NCI-H1417 (cell line): ENCODE data around the gene PPFIA4.

ENCODE experiments used
- DNase-seq, 3 experiments: peaks; one replicate each; lab custom pipeline; 2025; lab: John Stamatoyannopoulos, UW

Gene PPFIA4

DNA sequence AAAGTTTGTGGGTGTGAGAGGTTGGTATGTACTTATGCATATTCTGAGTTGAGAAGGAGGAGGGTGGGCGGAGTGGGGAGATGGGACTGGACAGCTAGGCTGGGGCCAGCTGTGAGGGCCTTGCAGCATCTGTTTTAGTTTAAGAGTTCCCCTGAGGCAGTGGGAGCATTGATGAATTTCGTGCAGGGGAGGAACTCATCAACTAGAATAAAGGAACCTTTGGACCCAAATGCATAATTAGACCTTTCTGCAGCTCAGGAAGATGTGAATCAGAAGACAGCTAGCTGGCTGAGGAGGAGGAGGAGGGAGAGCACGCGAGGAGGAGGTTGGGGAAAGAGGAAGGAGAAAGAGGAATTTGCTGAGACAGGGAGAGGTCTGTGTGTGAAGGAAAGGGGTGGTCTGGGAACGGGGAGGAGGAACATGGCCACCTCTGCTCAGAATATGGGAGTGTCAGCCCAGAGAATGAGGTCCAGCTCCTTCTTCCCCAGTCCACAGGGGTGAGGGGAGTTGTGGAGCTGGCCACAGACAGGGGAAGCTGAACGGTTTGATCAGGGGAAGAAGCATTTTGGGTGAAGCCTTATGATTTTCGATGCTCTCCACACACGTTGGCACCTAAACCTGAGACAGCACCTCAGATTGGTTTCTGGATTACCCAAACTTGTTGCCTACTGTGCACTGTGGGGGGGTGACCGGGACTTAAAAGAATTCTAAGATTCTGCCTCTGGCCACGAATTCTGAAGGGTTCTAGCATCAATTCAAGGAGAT lies 31.8 kb downstream of the PPFIA4 start:
- no peak for DNase-seq

- no peak for DNase-seq
Measured at GRCh38 chr1:203058676-203058935, 32.3 kb downstream of the PPFIA4 start.

DNA sequence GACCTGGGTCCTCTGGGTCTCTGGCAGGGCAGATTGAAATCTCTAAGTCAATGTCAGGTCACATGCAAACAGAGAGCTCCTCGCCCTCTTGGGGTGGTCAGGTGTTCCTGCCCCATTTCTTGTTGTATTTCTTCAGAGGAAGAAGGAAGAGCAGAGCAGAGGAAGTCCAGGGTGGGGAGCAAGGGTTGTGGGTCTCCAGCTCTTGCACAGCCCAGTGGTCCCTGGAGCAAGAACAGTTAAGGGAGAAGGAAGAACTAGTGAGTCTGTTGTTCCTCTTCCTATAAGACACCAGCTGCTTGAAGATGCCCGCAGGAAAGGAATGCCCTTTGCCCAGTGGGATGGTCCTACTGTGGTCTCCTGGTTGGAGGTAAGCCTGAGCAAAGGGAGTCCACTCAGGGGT lies 33.2 kb downstream of the PPFIA4 start:
- no peak for DNase-seq

DNA sequence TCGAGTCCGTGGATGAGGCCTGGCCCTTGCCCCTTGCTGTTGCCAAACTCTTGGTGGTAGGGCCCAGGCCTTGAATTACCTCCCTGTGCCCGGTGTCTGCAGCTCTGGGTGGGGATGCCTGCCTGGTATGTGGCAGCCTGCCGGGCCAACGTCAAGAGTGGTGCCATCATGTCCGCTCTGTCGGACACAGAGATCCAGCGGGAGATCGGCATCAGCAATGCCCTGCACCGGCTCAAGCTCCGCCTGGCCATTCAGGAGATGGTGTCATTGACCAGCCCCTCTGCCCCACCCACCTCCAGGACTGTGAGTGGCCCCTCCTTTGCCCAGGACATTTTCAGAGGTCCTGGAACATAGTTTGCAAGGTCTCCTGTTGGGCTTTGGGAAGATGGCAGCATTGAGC lies 33.8 kb downstream of the PPFIA4 start:
- DNase-seq: no peak

GRCh38 chr1:203063287-203063686 lies 37.0 kb downstream of the PPFIA4 start:
- DNase-seq: no peak

DNA sequence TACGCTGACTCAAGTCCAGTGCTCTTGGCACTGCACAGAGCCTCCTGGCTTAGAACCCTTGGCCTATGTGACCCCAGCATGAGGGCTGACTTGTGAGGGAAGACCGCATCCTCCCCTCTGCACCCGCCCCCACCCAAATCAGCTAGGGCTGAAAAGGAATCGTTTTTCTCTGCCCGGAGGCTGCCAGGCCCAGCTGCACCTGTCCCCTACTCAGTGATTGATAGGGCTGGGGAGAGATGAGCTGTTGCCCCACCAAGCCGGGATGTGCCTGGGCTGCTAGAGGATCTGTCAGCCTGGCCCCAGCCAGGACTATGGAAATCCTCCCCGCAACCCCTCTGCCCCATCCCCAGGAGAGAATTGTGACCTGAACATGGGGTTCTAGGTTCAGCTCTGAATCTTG lies 38.9 kb downstream of the PPFIA4 start:
- DNase-seq: no peak

DNA sequence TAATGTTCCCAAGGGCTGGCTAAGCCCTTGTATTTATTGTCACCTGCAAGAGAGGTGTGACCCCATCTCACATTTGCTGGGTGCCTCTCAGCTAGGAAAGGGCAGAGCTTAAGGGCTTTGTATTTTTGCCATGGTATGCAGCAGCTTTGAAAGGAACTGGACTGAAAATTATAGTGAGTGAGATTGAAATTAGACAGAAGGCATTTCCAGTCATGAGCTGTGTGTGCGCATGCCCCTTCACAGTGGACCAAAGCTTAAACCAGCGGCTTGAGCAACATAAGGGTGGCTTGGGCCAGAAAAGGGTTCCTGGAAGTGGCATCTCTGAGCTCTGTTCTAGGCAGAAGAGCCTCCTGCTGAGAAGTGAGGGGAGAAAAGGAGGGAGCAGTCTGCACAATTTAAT lies 39.7 kb downstream of the PPFIA4 start:
- no peak for DNase-seq

DNA sequence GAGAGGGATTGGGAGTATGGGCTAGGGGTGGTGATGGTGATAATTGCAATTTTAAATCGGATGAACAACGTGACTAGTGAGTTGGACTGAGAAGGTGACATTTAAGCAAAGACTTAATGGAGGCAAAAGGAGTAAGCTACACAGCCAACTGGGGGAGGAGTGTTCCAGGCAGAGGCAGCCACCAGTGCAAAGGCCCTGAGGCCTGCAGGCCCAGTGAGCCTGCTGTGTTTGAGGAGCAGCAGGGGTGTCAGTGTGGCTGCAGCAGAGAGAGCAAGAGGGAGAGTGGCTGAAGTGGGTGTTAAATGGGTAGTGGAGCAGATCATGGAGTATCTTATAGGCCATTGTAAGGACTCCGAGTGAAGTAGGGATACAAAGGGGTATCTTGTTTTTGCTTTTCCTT lies 40.7 kb downstream of the PPFIA4 start:
- no peak for DNase-seq

DNA sequence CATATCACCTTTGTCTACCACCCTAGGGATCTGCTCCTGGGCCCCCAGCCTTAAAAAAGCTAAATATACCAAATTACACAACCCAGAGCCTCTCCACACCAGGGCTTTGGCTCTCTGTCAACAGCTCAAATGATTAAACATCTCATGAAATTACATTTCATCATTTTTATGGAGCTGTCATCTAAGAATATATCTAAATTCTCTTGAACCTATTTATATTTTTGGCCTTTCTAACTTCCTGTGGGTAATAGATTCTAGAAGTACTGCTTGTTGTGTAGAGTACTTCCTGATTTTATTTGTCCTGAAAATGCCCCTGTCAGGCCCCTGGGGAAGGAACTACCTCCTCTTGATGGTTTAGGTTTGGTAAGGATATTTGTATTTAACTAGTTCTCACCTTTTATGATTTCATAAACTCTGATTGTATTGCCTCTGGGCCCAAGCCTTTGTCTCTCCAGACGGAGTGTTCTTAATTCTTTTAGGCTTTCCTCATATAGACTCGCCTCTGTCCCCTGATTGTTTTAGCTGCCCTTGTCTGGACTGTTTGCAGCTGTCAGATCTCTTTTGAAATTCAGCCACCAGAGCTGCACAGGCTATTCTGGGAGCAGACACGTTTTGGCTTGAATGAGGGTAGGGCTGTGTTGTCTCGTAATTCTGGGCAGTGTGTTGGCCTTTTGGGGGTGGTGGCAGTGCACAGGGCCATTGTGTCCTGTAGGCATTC lies 42.9 kb downstream of the PPFIA4 start:
- peak in 1 of 3 experiments; percentile 60 for DNase-seq

- no peak for DNase-seq
Measured at GRCh38 chr1:203072002-203072602, 45.8 kb downstream of the PPFIA4 start.

DNA sequence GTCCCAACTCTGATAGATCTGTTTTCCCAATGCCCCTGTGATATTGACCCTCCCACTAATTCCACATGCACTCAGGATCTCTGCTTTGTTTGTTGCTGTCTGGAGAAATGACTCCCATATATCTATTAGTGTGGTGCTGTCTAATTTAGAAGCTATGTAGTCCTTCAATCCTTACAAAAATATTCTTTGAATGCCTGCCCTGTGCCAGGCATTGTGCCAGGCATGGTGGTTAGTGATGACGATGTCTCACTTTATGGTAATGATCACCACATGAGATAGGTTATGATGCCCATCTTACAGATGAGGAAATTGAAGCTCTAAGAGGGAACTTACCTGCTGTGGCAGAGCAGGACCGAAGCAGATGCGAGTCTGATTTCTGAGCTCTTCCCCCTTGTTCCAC lies 46.6 kb downstream of the PPFIA4 start:
- DNase-seq: no peak

DNA sequence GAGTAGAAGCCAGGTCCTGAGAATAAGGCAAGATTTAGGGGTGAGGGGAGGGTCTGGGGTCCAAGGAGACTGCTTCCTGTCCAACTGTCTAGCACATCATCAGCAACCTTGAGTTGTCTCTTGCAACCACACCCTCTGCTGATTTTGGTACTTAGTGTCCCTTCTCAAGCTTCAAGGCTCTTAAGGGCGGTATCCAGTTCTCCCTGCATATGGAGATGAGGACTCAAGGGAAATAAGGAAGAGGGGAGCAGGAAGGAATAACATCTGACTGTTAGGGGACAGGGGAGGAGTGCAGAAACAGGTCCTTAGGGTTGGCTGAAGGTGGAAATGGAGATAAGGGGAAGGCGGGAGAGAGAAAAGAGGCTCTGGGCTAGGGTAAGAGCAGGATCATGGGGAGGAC lies 47.2 kb downstream of the PPFIA4 start:
- no peak for DNase-seq

DNA sequence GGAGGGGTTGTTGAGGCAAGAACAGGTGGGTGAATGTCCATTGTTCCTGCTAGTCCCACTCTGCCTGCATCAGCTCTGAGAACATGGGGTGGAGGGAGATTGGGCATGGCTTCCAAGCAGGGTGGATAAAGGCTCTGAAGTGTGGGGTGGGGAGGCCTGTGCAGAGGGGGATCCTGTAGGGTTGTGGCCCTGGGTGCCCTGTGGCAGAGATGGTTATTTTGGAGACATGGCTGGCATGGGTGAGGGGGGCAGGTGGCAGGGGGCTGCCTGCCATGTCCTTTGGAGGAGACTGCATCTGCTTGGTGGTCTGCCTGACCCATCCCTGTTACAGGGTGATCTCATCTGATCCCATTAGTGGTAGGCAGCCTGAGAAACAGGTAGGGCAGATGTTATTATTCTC lies 48.3 kb downstream of the PPFIA4 start:
- DNase-seq: no peak

DNA sequence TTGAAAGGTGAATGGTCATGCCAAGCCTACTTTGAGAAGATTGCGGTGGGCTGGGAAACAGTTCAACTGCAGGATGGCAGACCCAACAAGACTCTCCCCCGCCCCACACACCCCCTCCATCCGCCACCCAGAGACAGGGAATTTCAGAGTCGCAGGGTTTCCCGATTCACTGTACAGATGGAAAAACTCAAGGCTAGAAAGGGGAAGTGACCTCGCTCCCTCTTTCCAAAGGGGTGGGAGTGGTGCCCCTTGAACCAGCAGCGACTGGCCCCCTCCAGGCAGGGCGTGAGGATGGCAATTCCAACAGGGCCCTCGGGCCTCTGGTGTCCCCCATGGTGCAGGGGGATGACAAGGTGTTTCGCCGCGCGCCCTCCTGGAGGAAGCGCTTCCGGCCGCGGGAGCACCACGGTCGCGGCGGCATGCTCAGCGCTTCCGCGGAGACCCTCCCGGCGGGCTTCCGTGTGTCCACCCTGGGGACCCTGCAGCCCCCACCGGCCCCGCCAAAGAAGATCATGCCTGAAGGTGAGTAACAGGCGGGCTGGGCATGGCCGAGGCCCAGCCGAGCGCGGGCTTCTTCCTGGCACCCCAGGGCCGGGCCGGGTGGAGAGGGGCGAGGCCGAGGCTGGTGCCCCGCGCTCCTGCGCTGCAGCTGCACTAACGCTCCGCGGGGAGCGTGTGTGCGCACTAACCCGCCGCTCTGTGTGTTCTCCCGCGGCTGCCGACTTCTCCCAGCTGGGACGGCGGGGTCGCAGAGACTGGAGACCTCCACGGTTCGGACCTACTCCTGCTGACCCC lies 49.1 kb downstream of the PPFIA4 start:
- DNase-seq: no peak

DNA sequence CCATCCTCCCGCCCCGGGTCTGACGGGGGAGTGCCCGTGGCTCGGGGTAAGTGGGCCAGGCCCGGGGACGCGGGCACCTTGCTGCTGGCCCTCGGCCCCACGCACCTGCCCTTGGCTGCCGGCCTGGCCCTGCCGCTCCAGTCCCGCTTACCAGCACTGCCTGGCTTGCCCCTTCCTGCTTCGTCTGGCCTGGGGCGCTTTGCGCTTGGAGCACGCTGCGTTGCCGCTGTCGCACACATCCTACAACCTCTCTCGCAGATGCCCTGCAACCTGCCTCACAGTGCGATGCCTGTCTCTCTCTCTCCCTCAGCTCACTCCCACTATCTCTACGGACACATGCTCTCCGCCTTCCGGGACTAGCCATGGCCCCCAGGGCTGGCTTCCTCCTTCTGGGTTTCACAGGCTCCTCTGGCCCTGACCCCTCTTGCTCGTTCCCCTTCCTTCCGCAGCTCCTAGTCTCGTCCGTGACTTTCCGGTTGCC lies 49.8 kb downstream of the PPFIA4 start:
- no peak for DNase-seq

DNA sequence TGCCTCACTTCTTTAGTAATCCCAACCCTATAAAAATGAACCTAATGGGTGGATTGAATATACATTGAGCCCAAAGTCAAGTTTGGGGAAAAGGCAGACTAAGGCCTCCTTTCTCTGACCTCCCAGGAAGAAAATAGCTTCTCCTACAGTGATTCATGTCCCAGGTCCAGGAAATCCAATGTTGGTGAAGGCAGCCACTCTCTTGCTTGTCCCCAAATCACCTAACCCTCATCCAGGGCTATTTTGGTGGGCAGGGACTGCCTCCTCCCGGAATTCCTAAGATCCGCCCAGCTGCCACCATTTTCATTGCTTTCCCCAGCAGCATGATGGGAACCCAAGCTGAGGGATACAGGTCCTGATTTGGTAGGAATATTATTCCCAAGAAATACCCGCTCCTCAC lies 51.1 kb downstream of the PPFIA4 start:
- DNase-seq: no peak

DNA sequence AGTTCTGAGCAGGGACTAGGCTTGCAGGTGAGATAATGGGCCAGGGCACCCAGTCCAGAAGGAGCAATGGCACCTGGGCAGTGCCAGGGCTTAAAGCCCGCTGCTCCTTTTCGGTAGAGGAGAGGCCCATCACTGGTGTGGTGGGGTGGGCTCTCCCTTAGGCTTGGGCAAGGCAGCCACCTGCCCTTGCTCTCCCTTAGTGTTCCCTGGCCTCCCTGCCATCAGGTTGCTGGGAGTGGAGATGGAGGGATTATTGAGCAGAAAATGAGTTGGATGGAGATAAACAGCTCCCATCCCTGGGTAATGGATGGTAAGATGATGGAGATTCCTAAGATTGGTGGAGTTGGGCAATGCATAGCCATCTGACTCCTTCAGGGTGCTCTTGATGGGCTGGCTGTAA lies 51.7 kb downstream of the PPFIA4 start:
- no peak for DNase-seq

DNA sequence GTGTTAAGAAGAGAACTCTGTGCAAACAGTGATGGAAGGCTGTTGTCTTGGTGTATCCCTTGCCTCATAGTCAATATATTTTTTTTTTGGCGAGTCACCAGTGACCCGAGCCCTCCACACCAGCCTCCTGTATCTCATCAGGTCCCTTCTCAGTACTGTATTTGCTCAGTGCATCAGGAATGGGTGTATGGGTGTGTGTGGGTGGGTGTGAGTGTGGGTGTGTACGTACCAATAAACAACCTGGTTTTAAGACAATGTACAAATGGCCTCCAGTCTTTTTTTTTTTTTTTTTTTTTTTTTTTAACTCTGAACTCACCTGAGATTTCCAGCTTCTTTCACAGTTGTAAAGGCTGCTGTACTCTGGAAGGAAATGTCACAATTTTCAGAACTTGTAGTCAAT lies 52.2 kb downstream of the PPFIA4 start:
- DNase-seq: no peak

GRCh38 chr1:203080456-203080855 lies 54.2 kb downstream of the PPFIA4 start:
- DNase-seq: no peak

GRCh38 chr1:203081465-203082230 lies 55.4 kb downstream of the PPFIA4 start:
- DNase-seq: no peak

DNA sequence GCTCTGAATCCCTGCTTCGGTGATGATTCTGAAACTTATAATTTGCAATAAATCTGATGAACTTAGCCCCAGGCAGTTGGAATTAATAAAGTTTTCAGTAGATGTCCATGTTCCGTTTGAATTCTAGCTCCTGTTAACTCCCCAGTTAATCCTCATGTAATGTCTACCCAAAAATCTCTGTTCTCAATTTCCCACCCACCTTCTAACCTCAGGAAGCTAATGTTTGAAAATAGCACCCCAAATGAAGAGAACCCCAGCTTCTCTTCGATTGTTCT lies 55.9 kb downstream of the PPFIA4 start:
- DNase-seq: no peak
